ENCODE results near the gene DCDC1.

- TF ChIP-seq POLR2A (IDR thresholded peaks at IDR 0.05) (no peak), CTCF (IDR thresholded peaks at IDR 0.05) (no peak)
These were observed 310.0 kb downstream of the DCDC1 start for GRCh38 chr11:31059529-31059928.
